Stimulated activated naive CD8-positive, alpha-beta T cell treated with anti-CD3 and anti-CD28 coated beads, Interleukin-15, Interleukin-2, amounts not matched to agents 100 ng/mL and 50 ng/mL, for 24 hours (primary cell): ENCODE data around the gene HLA-DQB1.

Experiments
- H3K27ac Mint-ChIP-seq: one replicate; pipeline ENCODE4 v1.8.0; 2021; ENCODE audit warnings: mild to moderate bottlenecking, mixed read lengths
- H3K27me3 Mint-ChIP-seq: one replicate; pipeline ENCODE4 v1.8.0; 2021; ENCODE audit warnings: mixed read lengths
- H3K36me3 Mint-ChIP-seq: one replicate; pipeline ENCODE4 v1.8.0; 2021; ENCODE audit warnings: low read depth, mixed read lengths
- H3K4me1 Mint-ChIP-seq: one replicate; pipeline ENCODE4 v1.8.0; 2021; ENCODE audit warnings: low read depth, mixed read lengths
- H3K4me3 Mint-ChIP-seq: one replicate; pipeline ENCODE4 v1.8.0; 2021; ENCODE audit warnings: mild to moderate bottlenecking, mixed read lengths
- H3K9me3 Mint-ChIP-seq: one replicate; pipeline ENCODE4 v1.8.0; 2021; ENCODE audit warnings: mixed read lengths

The HLA-DQB1 gene

GRCh38 chr6:32622545-32623401 lies 43.7 kb downstream of the HLA-DQB1 start:
- Mint-ChIP-seq H3K9me3 (peaks cover 3% of the 10 kb centered on the region), H3K27me3 (no peaks in the 10 kb centered on the region), H3K36me3 (no peaks in the 10 kb centered on the region), H3K4me1 (peaks cover 60% of the 10 kb centered on the region), H3K27ac (peak overlapping the region; percentile 89), H3K4me3 (peak overlapping the region; percentile 68)

- Mint-ChIP-seq H3K4me3 (no peak overlapping the region), H3K9me3 (peaks cover 3% of the 10 kb centered on the region), H3K4me1 (peaks cover 55% of the 10 kb centered on the region), H3K36me3 (no peaks in the 10 kb centered on the region), H3K27me3 (no peaks in the 10 kb centered on the region), H3K27ac (no peak overlapping the region)
Observed at GRCh38 chr6:32621372-32621771, 45.1 kb downstream of the HLA-DQB1 start.

GRCh38 chr6:32617751-32618150 lies 48.7 kb downstream of the HLA-DQB1 start:
- no peak overlapping the region for H3K4me3 Mint-ChIP-seq
- peaks cover 3% of the 10 kb centered on the region for H3K9me3 Mint-ChIP-seq
- H3K36me3 Mint-ChIP-seq = no peaks in the 10 kb centered on the region
- H3K4me1 Mint-ChIP-seq = peaks cover 46% of the 10 kb centered on the region
- H3K27me3 Mint-ChIP-seq = no peaks in the 10 kb centered on the region
- H3K27ac Mint-ChIP-seq = no peak overlapping the region

GRCh38 chr6:32615885-32616532 lies 50.4 kb downstream of the HLA-DQB1 start:
- H3K4me1 Mint-ChIP-seq = peaks cover 30% of the 10 kb centered on the region
- H3K9me3 Mint-ChIP-seq = peaks cover 3% of the 10 kb centered on the region
- H3K27ac Mint-ChIP-seq = peak overlapping the region; percentile 84
- H3K36me3 Mint-ChIP-seq = no peaks in the 10 kb centered on the region
- no peaks in the 10 kb centered on the region for H3K27me3 Mint-ChIP-seq
- H3K4me3 Mint-ChIP-seq = no peak overlapping the region

- Mint-ChIP-seq H3K27ac (no peak overlapping the region), H3K36me3 (no peaks in the 10 kb centered on the region), H3K27me3 (no peaks in the 10 kb centered on the region), H3K9me3 (peaks cover 3% of the 10 kb centered on the region), H3K4me3 (no peak overlapping the region), H3K4me1 (peaks cover 26% of the 10 kb centered on the region)
Observed at GRCh38 chr6:32614366-32615081, 51.9 kb downstream of the HLA-DQB1 start.

GRCh38 chr6:32613475-32613874 lies 53.0 kb downstream of the HLA-DQB1 start:
- Mint-ChIP-seq H3K9me3 (peaks cover 3% of the 10 kb centered on the region), H3K27ac (no peak overlapping the region), H3K36me3 (no peaks in the 10 kb centered on the region), H3K4me1 (peaks cover 27% of the 10 kb centered on the region), H3K4me3 (no peak overlapping the region), H3K27me3 (no peaks in the 10 kb centered on the region)

GRCh38 chr6:32610682-32611296 lies 55.7 kb downstream of the HLA-DQB1 start:
- H3K27me3 Mint-ChIP-seq = no peaks in the 10 kb centered on the region
- H3K9me3 Mint-ChIP-seq = no peaks in the 10 kb centered on the region
- peak overlapping the region; percentile 54 for H3K27ac Mint-ChIP-seq
- peaks cover 34% of the 10 kb centered on the region for H3K4me1 Mint-ChIP-seq
- no peak overlapping the region for H3K4me3 Mint-ChIP-seq
- H3K36me3 Mint-ChIP-seq = no peaks in the 10 kb centered on the region

- no peak overlapping the region for H3K27ac Mint-ChIP-seq
- no peak overlapping the region for H3K4me3 Mint-ChIP-seq
- H3K4me1 Mint-ChIP-seq = peaks cover 30% of the 10 kb centered on the region
- H3K9me3 Mint-ChIP-seq = no peaks in the 10 kb centered on the region
- no peaks in the 10 kb centered on the region for H3K36me3 Mint-ChIP-seq
- no peaks in the 10 kb centered on the region for H3K27me3 Mint-ChIP-seq
Observed at GRCh38 chr6:32609731-32610640, 56.5 kb downstream of the HLA-DQB1 start.
